PC-3 (cell line): ENCODE data around the gene UBE3C.

Experiments
- EZH2 ChIP-seq: fragments of 300-600 bp; sonication (generic); IDR thresholded peaks from one replicate; pipeline ENCODE4 v1.6.1; 2017; ENCODE audit warnings: antibody characterized with exemption, mild to moderate bottlenecking, low read length; ENCODE audit not compliant: unreplicated experiment
- EZH2phosphoT487 ChIP-seq: fragments of 300-600 bp; sonication (generic); IDR thresholded peaks from 2 replicates; pipeline ENCODE4 v1.6.1; 2018; ENCODE audit warnings: mild to moderate bottlenecking, antibody characterized with exemption, low read length, borderline replicate concordance
- TF ChIP-seq, protein P1 (sequence below): fragments of 300-600 bp; sonication (generic); conservative IDR thresholded peaks from 2 replicates; pipeline ENCODE4 v1.5.1; 2017; ENCODE audit warnings: antibody characterized with exemption, low read depth, mild to moderate bottlenecking, low read length

DNA sequence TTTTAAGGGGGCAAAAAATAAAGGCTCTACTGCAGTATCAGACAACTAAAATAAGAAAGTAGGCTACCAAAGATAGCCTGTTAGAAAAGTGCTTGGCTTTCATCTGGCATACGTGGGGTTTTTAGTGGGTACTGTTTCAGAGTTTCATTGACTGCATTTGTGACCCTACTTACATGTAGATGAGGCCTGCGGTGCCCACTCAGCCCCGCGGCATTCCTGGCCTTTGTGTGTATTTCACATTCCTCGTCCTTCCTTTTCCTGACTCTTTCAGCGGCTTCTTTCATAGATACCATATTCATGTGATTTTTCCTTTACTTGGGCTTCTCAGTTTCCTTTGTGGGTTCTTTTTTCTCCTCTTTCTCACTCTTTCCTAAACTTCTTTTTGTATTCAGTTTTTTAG is 50.7 kb downstream of the UBE3C start:
- TF ChIP-seq EZH2phosphoT487, result no peak
- TF ChIP-seq, protein P1, sequence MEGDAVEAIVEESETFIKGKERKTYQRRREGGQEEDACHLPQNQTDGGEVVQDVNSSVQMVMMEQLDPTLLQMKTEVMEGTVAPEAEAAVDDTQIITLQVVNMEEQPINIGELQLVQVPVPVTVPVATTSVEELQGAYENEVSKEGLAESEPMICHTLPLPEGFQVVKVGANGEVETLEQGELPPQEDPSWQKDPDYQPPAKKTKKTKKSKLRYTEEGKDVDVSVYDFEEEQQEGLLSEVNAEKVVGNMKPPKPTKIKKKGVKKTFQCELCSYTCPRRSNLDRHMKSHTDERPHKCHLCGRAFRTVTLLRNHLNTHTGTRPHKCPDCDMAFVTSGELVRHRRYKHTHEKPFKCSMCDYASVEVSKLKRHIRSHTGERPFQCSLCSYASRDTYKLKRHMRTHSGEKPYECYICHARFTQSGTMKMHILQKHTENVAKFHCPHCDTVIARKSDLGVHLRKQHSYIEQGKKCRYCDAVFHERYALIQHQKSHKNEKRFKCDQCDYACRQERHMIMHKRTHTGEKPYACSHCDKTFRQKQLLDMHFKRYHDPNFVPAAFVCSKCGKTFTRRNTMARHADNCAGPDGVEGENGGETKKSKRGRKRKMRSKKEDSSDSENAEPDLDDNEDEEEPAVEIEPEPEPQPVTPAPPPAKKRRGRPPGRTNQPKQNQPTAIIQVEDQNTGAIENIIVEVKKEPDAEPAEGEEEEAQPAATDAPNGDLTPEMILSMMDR, result no peak
- TF ChIP-seq EZH2, result no peak
